ELF-1 (cell line): ENCODE measurements around the gene TSPAN9.

Source experiments
- DNase-seq: peaks from one replicate; pipeline ENCODE4 v3.0.0-alpha.2; 2016; ENCODE audit warnings: low read depth, low spot score

TSPAN9 gene

GRCh38 chr12:3205742-3206519 is 128.8 kb downstream of the TSPAN9 start:
- no peak for DNase-seq

- no peak for DNase-seq
Observed at GRCh38 chr12:3206536-3207072, 129.4 kb downstream of the TSPAN9 start.

GRCh38 chr12:3207175-3207574 is 130.0 kb downstream of the TSPAN9 start:
- DNase-seq = no peak

DNA sequence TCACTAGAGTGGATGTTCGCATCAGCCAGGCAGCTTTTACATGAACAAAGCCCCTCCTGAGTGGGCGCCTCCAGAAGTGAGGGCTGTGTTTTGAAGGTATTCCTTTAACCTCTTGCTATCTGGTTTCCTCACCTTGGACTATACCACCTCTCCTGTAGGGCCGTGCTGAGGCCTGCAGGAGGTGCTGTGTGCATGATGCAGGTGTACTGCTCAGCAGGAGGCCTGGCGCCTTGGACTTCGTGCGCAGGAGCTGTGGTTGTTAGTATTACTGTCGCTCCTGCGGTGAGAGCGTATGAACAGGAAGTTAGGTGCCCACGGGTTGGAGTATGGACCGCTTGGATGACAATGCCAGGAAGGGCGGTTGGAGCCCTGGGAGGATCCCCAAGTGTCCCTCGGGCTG is 130.7 kb downstream of the TSPAN9 start:
- peak; percentile 72 for DNase-seq

- no peak for DNase-seq
Observed at GRCh38 chr12:3213188-3213587, 136.0 kb downstream of the TSPAN9 start.

DNA sequence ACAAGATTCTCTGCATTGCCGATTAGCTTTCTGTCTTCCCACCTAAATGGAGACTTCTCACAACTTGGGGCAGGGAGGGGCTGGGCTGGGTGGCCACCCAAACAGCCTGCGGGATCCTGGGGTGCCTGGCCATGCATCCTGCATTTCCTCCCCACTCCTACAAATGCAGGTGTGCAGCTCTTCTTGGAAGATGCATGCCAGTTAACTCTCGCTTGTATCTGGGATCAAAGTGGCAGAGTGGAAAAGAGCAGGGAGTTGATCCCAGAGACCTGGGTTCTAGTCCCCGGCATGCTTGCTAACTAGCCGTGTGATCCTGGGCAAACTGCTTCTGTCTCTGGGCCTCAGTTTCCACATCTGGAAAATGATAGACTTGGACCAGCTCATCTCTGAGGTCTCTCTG is 136.6 kb downstream of the TSPAN9 start:
- no peak for DNase-seq

DNA sequence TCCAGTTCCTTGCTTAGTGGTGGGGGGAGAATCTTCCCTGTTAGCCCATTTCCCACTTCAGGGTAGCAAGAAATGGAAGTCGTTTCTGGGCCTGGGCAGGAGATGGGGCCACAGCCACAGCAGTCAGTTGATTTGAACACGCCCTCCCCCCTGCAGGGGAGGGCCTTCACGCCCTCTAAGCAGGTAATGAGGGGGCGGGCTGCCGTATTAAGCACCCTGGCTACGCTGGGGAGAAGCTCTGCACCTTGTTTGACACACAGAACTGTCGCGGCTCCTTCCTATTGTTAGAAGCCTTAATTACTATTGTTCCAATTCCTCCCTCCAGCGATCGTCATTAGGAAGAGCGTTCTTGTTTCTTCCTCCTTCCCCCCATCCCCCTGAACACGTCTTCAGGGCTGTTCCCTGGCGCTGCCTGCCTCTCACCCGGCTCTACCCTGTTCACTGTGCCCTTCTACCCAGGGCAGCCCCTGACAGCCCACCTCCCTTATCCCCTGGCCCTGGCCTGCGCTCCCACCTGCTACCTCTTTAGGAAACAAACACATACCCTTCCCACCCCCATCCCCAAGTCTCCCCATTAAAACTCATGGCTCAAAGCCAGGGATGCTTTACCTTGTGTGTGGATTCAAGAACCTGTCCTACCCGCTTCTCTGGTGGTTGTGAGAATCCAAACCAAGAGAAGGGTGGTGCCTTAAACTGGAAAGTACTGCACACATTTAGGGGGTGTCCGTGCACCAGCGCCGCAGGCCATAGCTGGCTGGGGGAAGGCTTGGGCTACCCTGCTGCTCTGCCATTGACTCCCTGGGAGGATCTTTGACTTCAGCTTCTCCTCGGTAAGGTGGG is 137.6 kb downstream of the TSPAN9 start:
- DNase-seq = peak; percentile 88

DNA sequence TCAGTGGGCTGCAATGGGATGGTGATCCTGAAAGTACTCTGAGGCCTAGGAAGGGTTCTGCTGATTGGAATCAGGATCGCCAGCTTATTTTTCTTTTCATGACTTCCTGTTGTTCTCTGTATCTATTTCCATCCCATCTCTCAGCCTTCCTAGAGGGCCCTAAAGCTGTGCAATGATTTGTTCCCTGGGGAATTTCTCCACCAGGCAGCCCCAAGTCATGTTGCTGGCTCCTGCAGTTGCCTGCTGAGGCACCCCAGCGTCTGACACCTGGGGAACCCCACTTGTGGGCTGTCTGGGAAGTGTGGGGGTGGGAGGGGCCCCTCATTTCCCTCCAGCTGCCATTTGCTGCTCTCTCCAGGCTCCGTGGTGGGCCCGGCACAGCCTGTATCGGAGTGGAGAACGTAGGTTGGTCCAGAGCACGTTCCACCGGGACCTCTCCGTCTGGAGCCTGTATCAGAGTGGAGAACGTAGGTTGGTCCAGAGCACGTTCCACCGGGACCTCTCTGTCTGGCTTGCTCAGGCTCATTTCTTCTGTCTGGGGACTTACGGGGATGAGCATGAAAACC is 138.3 kb downstream of the TSPAN9 start:
- DNase-seq = no peak

GRCh38 chr12:3216097-3216496 is 138.9 kb downstream of the TSPAN9 start:
- DNase-seq = no peak

- no peak for DNase-seq
Observed at GRCh38 chr12:3216726-3217682, 139.8 kb downstream of the TSPAN9 start.

DNA sequence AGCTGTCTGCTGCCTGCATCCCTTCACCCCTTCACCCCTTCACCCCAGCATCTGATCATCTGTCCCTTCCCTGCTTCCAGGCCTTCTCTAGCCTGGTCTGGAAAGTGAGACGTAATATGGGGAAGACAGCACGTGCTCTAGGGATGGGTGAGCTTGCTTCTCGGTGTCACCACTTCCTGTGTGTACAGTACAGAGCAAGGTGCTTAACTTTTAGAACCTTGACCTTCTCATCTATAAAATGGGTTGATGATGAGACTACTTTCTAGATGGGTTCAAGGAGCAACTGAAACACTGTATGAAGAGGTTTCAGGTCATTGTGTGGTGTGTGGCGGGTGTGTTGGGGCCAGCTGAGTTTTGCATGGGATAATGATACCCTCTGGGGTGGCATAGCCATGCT is 140.5 kb downstream of the TSPAN9 start:
- no peak for DNase-seq

DNA sequence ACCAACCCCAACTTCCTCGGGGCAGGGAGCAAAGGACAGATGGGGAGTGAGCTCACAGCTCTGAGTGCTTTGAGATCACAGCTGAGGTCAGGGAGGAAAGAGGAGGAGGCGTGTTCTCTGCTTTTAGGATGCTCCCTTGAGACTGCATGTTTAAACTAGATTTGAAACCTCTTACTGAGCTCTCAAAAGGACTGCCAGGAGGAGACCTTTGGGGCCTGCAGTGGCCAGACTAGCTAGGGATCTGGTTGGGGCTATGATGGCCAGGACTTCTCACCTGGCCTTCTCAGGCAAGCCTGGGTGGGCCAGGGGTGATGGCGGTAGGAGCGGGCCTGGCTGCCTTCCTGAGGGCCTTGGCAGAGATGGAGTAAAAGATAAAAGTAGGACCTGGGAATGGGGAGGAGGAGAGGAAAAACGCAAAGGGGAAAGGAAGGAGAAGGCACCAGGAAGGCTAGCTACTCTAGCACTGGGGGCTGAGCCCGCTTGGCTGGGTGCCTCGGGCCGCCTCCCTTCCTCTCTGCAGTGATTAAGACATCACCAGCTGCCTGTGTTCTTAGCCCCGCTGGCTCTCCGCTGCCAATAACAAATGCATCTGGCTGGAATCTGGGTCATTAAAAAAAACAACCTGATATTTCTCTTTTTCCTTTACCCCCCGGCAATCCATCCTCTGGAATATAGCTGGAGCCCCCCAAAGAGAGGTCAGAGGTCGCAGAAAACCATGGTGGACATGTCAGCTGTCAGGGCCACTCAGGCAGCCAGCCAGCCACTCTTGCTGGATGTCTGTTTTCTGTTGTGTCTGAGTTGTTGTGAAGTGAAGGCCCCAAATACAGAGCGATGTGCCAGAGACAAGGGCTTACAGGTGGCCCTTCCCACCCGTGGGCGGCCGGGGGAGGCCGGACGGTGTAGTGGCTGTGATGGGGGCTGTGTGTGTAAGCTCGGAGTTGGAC is 141.3 kb downstream of the TSPAN9 start:
- DNase-seq = no peak

- DNase-seq = no peak
Observed at GRCh38 chr12:3219233-3219632, 142.1 kb downstream of the TSPAN9 start.

DNA sequence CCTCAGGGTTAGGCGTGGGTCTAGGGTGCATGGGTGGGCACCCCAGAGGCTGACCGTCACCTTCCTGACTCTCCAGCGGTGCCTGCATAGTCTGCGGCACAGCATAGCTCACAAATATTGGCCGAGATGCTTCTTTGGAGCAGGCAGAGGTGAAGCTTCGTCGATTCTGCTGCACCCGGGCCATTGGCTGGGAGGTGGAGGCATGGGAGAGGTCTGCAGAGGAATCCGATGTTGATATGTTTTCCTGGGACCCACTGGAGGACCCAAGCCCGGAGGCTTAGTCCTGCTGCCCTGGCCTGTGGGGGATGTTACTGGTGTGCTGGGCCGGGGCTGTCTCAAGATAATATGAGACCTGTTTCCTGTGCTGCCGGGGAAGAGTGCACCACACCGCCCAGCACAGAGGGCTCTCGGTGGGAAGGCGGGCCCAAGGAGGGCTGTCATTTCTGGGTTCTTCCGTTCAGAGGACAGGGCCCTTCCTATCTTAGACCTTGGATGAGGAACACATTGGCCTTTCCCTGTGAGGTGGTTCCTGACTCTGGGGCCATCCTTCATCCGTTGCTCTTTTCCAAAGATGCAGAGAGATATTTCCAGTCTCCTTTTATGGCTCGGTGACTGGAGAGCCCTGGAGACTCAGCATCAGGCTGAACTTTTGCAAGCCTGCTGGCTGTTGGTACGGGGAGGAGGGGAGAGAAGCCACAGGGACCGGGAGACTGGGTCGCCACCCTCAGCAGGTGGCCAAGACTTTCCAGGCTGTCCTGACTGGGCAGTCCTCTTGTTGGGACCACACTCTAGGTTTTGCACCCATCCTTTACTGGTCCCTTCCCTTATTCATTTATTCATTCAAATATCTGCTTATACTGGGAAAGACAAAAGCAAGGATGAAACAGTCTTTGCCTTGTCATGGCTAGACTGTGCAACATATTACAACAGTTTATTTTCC is 143.5 kb downstream of the TSPAN9 start:
- no peak for DNase-seq

DNA sequence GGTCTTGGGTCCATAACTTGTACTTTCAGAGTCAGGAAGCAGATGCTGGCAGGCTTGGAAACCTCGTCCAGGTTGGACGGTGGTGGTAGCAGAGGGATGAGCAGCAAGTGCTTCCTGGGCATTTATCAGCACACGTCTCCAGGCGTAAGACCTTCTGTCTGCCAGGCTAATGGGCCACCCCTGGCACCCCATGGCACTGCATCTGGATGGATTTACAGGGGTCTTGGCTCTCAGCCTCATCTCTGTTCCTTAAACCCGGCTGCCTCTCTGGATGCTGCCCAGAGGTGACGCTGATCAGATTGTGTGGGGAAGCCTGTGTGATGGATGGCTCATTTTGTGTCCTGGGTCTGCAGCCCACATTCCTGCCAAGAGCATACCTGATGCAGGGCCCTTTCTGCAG is 145.1 kb downstream of the TSPAN9 start:
- DNase-seq = no peak

DNA sequence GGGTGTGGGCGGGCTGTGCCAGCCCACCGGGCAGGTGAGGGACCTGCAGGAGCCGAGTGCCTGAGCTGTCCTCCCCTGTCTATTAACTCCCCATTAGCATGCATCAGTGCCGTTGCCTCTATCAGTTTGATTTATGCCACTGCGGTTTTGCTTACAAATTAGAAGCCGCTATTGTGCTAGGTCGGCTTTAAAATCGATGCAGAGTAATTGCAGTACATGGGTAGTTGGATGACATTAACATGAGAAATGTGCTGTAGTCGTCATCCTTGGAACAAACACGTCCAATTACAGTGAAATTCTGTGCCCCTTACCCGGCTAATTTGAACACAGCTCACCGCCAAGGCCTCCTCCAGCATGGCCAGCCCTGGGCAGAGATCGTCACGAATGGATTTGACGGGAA is 145.8 kb downstream of the TSPAN9 start:
- DNase-seq = no peak

- no peak for DNase-seq
Observed at GRCh38 chr12:3223601-3224529, 146.7 kb downstream of the TSPAN9 start.

GRCh38 chr12:3224530-3224903 is 147.3 kb downstream of the TSPAN9 start:
- no peak for DNase-seq
